Activated T-helper 2 cell treated with anti-CD3 and anti-CD28 coated beads, Interferon-gamma antibody, Interleukin-2, Interleukin-4, amounts not matched to agents 10 μg/mL and 5 μg/mL and 100 μg/mL, durations not matched to agents 14 hours and 24 hours and 36 hours (primary cell): Measurements from ENCODE around the gene CNST. TPM values are rescaled to one million over a fixed set of nuclear protein-coding genes. Genes with fewer than 3 reads are reported as not detected.
A peak's percentile ranks its signal among the peaks of the same experiment; 100 is the strongest.

Source experiments
- DNase-seq: peaks from one replicate; pipeline ENCODE4 v3.0.0; 2021; ENCODE audit warnings: low spot score
- H3K27ac Mint-ChIP-seq: one replicate; pipeline ENCODE4 v1.8.0; 2021; ENCODE audit warnings: mixed read lengths
- H3K27me3 Mint-ChIP-seq: one replicate; pipeline ENCODE4 v1.8.0; 2021; ENCODE audit warnings: low read depth, mixed read lengths
- H3K36me3 Mint-ChIP-seq: one replicate; pipeline ENCODE4 v1.8.0; 2021; ENCODE audit warnings: low read depth, mixed read lengths
- H3K4me1 Mint-ChIP-seq: one replicate; pipeline ENCODE4 v1.8.0; 2021; ENCODE audit warnings: low read depth, mixed read lengths
- H3K4me3 Mint-ChIP-seq: one replicate; pipeline ENCODE4 v1.8.0; 2021; ENCODE audit warnings: low read depth, mild to moderate bottlenecking, moderate library complexity, mixed read lengths
- H3K9me3 Mint-ChIP-seq: one replicate; pipeline ENCODE4 v1.8.0; 2021; ENCODE audit warnings: mixed read lengths
- intact Hi-C: fragments of 100-400 bp; cut with micrococcal nuclease; formaldehyde crosslinking; loops from one replicate; pipeline ENCODE4 v1.15.1; 2023
- total RNA-seq: library from RNA; stranded (reverse); gene quantifications from 2 replicates; pipeline ENCODE4 v1.2.3, GENCODE V29; 2022

Gene CNST, protein sequence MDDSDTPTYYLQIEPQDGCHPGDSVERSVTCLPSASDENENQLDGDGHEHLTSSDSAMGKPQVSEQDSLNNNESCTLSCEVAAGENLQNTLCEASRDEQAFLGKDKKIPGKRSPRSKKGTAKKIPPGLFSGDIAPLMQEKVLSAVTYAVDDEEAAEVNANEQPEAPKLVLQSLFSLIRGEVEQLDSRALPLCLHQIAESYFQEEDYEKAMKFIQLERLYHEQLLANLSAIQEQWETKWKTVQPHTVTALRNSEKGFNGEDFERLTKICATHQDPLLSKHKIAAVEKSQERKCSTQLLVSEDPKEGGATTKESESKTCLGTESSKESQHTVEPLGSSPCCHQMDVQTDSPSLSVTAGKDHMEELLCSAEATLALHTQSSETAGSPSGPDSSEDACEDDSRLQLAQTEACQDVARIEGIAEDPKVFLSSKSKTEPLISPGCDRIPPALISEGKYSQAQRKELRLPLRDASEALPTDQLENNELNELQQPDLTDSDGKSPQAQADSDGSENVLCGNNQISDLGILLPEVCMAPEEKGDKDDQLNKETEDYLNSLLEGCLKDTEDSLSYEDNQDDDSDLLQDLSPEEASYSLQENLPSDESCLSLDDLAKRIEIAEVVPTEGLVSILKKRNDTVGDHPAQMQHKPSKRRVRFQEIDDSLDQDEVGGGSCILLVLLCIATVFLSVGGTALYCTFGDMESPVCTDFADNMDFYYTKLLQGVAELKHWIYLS
- 18.8 and 21.6 TPM in 2 replicates for total RNA-seq

DNA sequence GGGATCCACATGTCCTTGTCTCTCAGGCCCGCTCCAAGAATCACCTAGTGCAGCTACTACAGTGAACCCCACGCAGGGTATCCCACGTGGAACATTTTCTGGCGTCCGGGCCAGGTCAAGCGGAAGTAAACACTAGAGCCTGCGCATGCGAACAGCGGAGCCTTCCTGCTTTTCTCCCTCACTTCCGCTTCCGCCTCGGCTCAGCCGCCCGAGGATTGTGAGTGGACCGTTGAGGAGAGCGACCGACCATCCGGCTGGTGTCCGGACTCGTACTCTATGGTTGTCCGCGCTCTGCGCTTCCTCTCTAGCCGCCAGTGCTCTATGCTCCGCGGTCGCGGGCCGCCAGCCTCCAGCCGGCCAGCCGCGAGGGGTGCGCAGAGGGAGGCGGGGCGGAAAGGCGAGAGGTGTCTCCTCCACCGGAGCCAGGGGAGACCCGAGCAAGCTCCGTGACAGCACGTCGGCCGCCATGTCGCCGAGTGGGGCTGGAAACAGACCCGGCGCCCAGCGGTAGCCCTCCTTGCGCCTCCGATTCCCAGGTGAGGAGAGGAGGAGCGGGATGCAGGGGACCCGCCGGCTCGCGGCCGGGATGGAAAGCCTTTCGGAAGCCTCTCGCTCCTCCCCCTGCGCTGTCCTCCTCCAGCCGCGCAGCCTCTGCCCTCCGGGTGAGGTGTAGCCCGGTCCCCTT, at the start of gene CNST, which contains the start of gene TFB2M:
CNST (plus strand) TSS at position 329 of the 685 bp plus-strand sequence. CDS start 25,107 bp downstream, outside the sequence.
TFB2M (minus strand) TSS at position 134 of the 685 bp plus-strand sequence; CDS start at position 11, 123 bp downstream.
- DNase-seq, result peak; percentile 93
- H3K27me3 Mint-ChIP-seq, result no peaks in the 10 kb centered on the region
- intact Hi-C loops, result loop anchor here (1.0 to 10.0 kb wide), 10 partner anchors 36 to 1731 kb away; partner anchors contain the start of genes COX20, HNRNPU, SCCPDH and SMYD3
- H3K4me3 Mint-ChIP-seq, result peak within 1 kb of the TSS; percentile 99
- H3K4me1 Mint-ChIP-seq, result peaks cover 35% of the 10 kb centered on the region
- peak within 1 kb of the TSS; percentile 98 for H3K27ac Mint-ChIP-seq
- peaks cover 27% of the 10 kb centered on the region for H3K36me3 Mint-ChIP-seq
- no peaks in the 10 kb centered on the region for H3K9me3 Mint-ChIP-seq

DNA sequence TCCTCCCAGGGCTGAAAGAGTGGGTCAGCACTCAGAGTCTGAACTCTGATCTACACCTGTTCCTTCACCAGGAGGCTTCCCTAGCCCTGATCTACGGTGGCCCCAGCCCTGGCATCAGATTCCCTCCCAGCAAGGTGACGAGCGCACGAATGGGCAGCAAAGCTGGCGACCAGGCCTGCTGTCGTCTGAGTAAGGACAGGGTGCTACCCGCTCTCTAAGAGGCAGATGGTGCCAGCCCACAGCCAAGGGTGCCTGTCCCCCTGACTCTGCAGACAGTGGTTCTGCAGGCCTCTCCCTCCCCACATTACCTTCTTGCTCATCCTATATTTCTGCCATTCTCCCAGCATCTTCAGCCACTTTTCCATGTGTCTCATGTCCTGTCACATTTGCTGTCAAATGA, 48.9 kb upstream of the CNST start:
- no peak for DNase-seq
- H3K4me1 Mint-ChIP-seq, result no peaks in the 10 kb centered on the region
- no peaks in the 10 kb centered on the region for H3K36me3 Mint-ChIP-seq
- H3K27ac Mint-ChIP-seq, result no peak overlapping the region
- no peak overlapping the region for H3K4me3 Mint-ChIP-seq
- intact Hi-C loops, result no loop called here
- peaks cover 32% of the 10 kb centered on the region for H3K9me3 Mint-ChIP-seq
- H3K27me3 Mint-ChIP-seq, result no peaks in the 10 kb centered on the region

DNA sequence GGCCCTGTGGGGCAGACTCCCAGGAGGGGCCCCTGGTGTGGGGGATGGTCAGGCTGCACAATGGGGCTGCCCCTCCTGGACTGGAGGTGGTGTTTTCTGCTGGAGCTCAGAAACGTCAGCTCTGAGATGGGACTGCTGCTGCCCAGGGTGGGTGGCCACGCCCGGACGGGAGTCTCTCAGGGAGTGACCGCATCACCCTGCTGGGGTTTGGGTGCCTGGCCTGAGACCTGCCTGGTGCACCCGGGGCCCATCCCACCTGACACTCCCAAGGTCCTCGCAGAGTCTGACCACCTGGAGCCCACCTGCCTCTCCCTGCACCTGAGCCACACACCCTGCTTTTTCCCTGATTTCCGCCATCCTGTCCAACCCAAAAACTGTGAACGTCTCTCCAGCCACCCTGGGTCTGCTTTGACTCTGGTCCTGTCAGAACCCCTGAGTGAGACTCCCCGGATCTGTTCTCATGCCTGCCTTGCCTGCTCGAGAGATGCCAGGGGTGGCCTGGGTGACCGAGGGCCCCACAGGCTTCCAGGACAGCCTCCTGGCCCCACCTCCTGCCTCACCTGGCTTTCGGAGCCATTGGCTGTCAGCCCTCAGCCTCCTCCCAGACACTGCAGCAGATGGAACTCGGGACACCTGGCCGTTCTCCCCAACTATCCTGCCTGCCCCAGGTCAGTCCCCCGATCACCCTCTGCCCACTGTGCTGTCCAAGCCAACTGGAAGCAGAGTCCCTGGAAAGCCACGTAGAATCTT, 47.6 kb upstream of the CNST start:
- H3K9me3 Mint-ChIP-seq, result peaks cover 32% of the 10 kb centered on the region
- intact Hi-C loops, result no loop called here
- H3K27me3 Mint-ChIP-seq, result no peaks in the 10 kb centered on the region
- DNase-seq, result no peak
- no peak overlapping the region for H3K4me3 Mint-ChIP-seq
- H3K27ac Mint-ChIP-seq, result no peak overlapping the region
- H3K36me3 Mint-ChIP-seq, result no peaks in the 10 kb centered on the region
- H3K4me1 Mint-ChIP-seq, result no peaks in the 10 kb centered on the region

DNA sequence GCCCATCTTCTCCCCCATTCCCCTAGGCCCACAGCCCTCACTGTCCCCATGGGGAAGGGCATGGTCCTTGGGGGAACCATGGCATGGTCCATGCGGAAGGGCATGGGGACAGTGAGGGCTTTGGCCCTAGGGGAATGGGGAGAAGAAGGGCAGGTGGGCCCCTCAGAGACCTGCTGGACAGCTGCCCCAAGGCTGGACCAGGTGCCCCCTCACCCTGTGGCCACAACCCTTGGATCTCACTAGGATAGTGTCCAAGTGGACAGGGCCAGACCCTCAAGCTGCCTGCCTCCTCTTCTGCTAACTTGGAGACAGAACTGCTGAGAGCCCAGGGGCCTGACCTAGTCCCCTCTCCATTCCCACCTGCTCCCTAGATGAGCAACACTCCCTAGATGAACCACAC, 46.7 kb upstream of the CNST start:
- DNase-seq, result no peak
- intact Hi-C loops, result no loop called here
- no peaks in the 10 kb centered on the region for H3K27me3 Mint-ChIP-seq
- no peaks in the 10 kb centered on the region for H3K36me3 Mint-ChIP-seq
- no peak overlapping the region for H3K4me3 Mint-ChIP-seq
- H3K27ac Mint-ChIP-seq, result no peak overlapping the region
- peaks cover 32% of the 10 kb centered on the region for H3K9me3 Mint-ChIP-seq
- H3K4me1 Mint-ChIP-seq, result no peaks in the 10 kb centered on the region

DNA sequence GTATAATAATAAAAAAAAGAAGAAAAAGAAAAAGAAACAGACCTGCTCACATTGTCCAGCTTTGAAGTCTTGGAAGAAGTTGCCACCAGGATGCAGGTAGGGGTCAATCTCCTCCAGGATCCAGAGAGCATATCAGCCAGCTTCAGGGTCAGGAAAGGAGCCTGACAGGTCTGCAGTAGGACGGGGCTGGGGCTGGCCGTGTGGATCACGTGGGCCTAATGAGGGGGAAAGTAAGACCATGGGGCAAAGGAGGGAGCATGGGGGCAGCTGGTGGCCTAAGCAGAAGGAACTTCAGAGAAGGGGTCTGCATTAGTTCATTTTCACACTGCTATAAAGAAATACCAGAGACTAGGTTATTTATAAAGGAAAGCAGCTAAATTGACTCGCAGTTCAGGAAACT, 39.9 kb upstream of the CNST start:
- intact Hi-C loops, result no loop called here
- H3K27ac Mint-ChIP-seq, result no peak overlapping the region
- H3K27me3 Mint-ChIP-seq, result no peaks in the 10 kb centered on the region
- H3K4me3 Mint-ChIP-seq, result no peak overlapping the region
- peaks cover 15% of the 10 kb centered on the region for H3K9me3 Mint-ChIP-seq
- no peaks in the 10 kb centered on the region for H3K36me3 Mint-ChIP-seq
- no peak for DNase-seq
- peaks cover 5% of the 10 kb centered on the region for H3K4me1 Mint-ChIP-seq

DNA sequence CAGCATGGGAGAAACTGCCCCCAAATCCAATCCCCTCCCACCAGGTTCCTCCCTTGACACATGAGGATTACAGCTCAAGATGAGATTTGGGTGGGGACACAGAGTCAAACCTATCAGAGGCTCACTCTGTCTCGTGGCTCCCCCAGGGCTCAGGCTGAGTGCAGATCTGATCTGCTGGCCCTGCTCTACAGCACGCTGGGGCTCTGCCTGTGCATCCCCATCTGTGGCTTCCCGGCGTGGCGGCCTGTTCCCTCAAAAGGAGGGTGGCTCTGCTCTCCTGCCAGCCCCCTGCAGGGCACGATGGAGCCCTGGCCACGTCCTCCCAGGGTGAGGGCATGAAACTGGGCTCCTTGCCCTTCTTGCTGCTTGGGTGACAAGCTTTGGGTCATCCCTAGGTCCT, 39.3 kb upstream of the CNST start:
- H3K4me1 Mint-ChIP-seq, result peaks cover 5% of the 10 kb centered on the region
- no peaks in the 10 kb centered on the region for H3K36me3 Mint-ChIP-seq
- H3K4me3 Mint-ChIP-seq, result no peak overlapping the region
- peaks cover 15% of the 10 kb centered on the region for H3K9me3 Mint-ChIP-seq
- intact Hi-C loops, result no loop called here
- no peak overlapping the region for H3K27ac Mint-ChIP-seq
- DNase-seq, result no peak
- no peaks in the 10 kb centered on the region for H3K27me3 Mint-ChIP-seq

DNA sequence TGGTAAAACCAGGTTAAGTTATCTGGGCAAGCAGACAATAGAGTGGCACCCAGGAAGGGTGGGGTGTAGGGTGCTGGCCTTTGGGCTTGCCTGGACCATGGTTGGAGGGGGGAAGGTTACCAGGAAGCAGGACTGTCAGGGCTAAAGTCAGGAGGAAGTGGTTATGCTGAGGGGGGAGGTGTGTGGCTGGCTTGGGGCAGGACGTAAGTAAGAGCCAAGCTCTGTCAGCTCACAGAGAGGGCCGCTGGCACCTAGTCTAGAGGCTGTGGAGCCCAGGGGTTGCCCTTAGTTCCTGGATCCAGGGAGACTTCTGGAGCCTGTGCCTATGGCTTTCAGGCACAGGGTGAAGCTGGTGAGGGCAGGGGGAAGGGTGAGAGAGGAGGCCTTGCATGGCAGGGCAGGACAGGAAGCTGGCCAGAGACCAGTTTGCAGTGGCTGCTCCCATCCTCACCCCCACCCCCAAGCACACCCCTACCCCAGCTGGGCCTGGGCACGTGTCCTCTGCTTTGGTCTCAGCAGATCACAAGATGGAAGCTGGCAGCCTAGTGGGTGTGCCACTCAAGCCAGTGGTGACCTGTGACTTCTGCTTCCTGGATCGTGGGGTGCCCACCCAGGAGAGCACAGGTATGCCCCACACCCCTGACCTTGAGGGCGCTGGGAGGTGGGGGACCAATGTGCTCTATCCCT, 38.7 kb upstream of the CNST start:
- peaks cover 13% of the 10 kb centered on the region for H3K9me3 Mint-ChIP-seq
- no peak for DNase-seq
- H3K4me3 Mint-ChIP-seq, result no peak overlapping the region
- peak overlapping the region; percentile 77 for H3K27ac Mint-ChIP-seq
- no peaks in the 10 kb centered on the region for H3K36me3 Mint-ChIP-seq
- H3K27me3 Mint-ChIP-seq, result no peaks in the 10 kb centered on the region
- peaks cover 5% of the 10 kb centered on the region for H3K4me1 Mint-ChIP-seq
- intact Hi-C loops, result no loop called here

DNA sequence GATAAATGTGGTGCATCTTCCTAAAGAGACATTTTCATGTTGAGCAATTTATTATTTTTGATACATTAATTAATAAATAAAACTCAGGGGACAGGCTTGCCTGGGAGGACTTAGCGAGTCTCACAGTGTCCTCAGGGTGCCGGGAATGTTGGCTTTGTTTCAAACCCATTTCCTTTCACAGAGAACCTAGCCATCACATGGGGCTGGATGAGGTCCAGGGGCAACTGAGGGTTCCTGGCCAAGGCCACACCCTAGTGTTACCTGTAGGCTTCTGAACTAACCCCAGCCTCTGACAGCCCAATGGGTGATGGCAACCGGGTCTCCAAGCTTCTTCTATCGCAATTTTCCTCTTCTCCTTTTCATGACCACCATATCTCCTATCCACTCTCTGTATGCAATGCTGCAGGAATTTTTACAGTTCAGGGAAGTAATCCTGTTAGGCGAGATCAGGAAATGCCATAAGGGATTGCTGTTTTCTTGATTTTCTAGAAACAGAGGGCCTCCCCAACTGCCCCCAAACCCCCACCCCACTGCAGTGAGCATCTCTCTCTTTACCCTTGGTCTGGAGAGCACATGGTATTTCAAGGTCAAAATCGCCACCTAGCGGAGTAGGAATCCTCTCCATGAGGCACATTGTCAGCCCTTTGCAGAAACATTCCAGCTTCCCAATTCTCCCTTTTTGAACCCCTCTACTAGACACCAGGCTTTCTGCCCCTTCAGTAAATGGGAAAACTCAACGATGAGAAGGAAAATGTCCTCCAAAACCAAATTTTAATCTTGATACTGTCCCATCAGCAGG, 37.1 kb upstream of the CNST start:
- no peak for DNase-seq
- Mint-ChIP-seq H3K27me3 (no peaks in the 10 kb centered on the region), H3K4me3 (no peak overlapping the region), H3K27ac (no peak overlapping the region), H3K4me1 (peaks cover 5% of the 10 kb centered on the region), H3K9me3 (peaks cover 13% of the 10 kb centered on the region), H3K36me3 (no peaks in the 10 kb centered on the region)
- intact Hi-C loops, result no loop called here

DNA sequence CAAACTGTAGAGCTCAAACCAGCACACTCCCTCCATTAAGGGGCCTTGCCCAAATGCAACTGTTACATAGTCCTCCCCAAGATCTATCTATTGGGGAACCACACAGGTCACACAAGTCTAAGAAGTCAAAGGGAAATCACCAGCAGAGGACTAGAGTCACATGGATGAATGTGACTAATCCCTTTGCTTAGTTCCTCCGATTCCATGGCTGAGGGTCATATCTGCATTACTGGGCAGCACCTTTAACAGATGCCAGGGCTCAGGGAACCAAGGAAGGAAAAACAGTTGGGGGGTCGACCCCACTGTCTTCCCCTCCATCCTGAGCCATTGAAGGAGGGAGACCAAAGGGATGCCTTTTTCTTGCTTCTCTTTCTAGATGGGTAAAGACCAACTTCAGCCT, 35.8 kb upstream of the CNST start:
- DNase-seq, result no peak
- H3K27me3 Mint-ChIP-seq, result no peaks in the 10 kb centered on the region

DNA sequence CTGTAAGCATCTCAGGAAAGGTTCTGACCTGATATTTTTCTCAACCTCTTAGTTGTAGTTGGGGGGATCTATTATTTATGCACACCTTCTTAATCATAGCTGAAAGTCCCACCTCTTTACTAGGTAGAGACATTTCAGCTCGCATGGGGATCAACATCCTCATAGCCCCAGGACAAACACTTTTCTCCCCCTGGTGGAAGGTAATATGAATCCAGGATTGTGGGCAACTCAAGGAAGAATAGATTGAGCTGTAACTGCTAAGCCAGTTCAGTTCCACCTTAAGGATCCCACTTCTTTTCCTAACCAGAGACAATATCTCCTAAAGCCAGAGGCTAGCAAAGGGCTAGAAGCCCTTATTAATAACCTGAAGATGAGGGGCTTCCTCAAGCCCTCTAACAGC, 33.7 kb upstream of the CNST start:
- H3K4me1 Mint-ChIP-seq, result peaks cover under 1% of the 10 kb centered on the region
- no peak overlapping the region for H3K27ac Mint-ChIP-seq
- no peak for DNase-seq
- H3K9me3 Mint-ChIP-seq, result peaks cover 13% of the 10 kb centered on the region
- no peak overlapping the region for H3K4me3 Mint-ChIP-seq
- no peaks in the 10 kb centered on the region for H3K27me3 Mint-ChIP-seq
- H3K36me3 Mint-ChIP-seq, result no peaks in the 10 kb centered on the region
- intact Hi-C loops, result no loop called here

More for the DNA sequence above, 35.8 kb upstream of the CNST start:
- H3K27ac Mint-ChIP-seq, result no peak overlapping the region
- intact Hi-C loops, result no loop called here
- peaks cover 5% of the 10 kb centered on the region for H3K4me1 Mint-ChIP-seq
- peaks cover 13% of the 10 kb centered on the region for H3K9me3 Mint-ChIP-seq
- H3K36me3 Mint-ChIP-seq, result no peaks in the 10 kb centered on the region
- H3K4me3 Mint-ChIP-seq, result no peak overlapping the region

DNA sequence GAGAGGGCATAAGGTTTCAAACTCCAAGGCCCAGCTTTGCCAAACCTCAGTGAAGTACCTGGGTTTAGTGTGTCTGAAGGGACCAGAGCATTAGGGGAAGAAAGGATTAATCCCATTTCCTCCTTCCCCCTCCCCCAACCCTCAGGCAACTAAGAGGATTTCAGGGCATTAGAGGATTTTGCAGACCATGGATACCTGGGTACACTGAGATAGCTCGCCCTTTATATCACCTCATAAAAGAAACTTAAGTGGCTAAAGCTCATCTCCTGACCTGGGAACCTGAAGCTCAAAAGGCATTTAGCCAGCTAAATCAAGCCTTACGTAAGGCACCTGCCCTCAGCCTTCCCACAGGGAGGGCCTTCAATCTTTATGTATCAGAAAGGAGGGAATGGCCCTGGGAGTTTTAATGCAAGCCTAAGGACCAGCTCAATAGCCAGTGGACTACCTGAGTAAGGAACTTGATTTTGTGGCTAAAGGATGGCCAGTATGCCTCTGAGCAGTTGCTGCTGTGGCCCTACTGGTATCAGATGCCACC, 32.8 kb upstream of the CNST start:
- no peak for DNase-seq
- Mint-ChIP-seq H3K27me3 (no peaks in the 10 kb centered on the region), H3K9me3 (peaks cover 13% of the 10 kb centered on the region), H3K27ac (no peak overlapping the region), H3K4me3 (no peak overlapping the region), H3K36me3 (no peaks in the 10 kb centered on the region), H3K4me1 (no peaks in the 10 kb centered on the region)
- intact Hi-C loops, result no loop called here
